Colon (tissue), 2 donors: ENCODE measurements around the gene PRKACB.
"Not testable (repeated sequence)": the region's sequence is repeated elsewhere in the genome, so short reads cannot be mapped to it uniquely, and the experiment has no call there.

Experiments used
- FAIRE-seq: peaks from 2 replicates; lab custom pipeline; 2012; peaks lifted over from hg19 to GRCh38; lab: Jason Lieb, UNC
- donor health status: control.
- donor health status: control.

The PRKACB gene

GRCh38 chr1:84269306-84269705 is 125.2 kb downstream of the PRKACB start:
- peak; percentile 81 for FAIRE-seq

- no peak for FAIRE-seq
Measured at GRCh38 chr1:84271441-84272151, 127.5 kb downstream of the PRKACB start.

DNA sequence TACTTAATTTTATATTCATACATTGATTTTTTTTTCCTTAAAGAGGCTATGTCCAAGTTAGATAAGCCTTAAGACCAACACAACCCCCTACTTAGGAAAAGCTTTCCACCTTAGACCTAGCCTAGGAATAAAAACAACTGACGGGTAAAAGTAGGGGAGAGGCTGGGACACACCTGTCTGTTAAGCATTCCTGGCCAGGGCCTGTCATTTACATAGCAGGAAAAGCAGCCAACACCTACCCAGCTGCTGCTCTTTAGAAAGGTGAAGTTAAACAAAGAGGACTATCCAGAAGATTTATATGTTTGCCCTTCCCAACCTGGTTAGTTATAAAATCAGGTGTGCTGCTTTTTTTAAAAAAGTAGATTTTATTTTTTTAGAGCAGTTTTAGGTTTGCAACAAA is 128.3 kb downstream of the PRKACB start:
- peak; percentile 45 for FAIRE-seq

GRCh38 chr1:84277343-84278059 is 133.4 kb downstream of the PRKACB start:
- FAIRE-seq = no peak

DNA sequence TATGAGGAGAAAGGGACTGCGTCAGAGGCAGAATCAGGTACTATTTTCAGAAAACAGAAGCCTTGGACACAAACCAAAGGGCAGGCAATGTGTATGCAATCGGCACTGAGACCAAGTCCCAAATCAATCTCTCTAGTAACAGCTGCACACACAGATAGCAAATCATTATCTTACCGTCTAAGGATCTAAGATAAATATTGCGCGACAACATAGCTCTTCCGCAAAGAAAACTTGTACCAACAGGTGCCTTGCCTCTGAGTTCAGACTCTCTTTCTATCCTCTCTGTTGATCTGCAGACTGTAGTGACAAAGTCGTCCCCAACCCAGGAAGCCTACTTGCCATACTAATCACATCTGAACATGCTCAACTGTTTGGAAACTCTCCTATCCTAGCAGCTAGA is 134.8 kb downstream of the PRKACB start:
- FAIRE-seq = no peak

DNA sequence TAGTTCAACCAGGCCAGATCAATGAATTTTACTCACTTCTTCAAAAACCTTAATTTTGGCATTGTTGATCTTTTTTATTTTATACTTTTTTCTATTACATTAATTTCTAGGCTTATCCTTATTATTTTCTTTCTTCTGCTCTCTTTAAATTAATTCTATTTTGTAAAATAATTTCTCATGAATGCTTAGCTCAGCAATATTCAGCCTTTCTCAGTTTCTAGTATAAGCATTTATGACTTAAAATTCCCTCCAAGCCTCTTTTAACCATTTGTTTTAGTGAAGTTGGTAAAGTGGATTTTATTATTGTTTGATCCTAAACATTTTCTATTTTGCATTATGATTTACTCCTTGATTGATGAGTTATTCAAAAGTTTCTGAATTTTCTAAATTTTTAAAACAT is 136.8 kb downstream of the PRKACB start:
- no peak for FAIRE-seq

GRCh38 chr1:84282780-84283333 is 138.8 kb downstream of the PRKACB start:
- FAIRE-seq = no peak

DNA sequence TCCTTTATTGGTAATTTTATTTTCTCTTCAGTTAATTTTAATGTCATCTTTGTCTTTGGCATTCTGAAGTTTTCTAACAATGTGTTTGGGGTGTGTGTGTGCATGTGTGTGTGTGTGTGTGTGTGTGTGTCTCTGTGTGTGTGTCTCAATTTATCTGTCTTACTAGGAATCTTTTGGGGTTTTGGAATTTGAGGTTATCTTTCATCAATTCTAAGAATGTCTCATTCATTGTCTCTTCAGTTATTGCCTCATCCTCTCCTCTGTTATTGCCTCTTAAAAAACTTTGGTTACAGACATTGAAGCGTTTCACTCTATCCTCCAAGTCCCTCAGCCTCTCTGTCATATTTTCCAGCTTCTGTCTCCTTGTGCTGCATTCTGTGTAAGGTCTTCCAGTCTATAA is 139.3 kb downstream of the PRKACB start:
- FAIRE-seq = no peak

GRCh38 chr1:84286071-84286470 is 142.0 kb downstream of the PRKACB start:
- FAIRE-seq = no peak

- not testable (repeated sequence) for FAIRE-seq
Measured at GRCh38 chr1:84287389-84287788, 143.3 kb downstream of the PRKACB start.
